ENCODE data around the gene PBX2. TPM values are rescaled to one million over a fixed set of nuclear protein-coding genes. Genes with fewer than 3 reads are reported as not detected.

The PBX2 gene
- total RNA-seq, 1 experiment from 2014 or later, result 176 TPM

- Mint-ChIP-seq H3K9me3 (no peaks in the 10 kb centered on the region; a peak in 1 of 5 replicates), H3K27me3 (ENCODE audit: low read depth) (peaks cover 6% of the 10 kb centered on the region; the same call in 1 of the 2 replicates), H3K4me3 (no peak overlapping the region), H3K36me3 (ENCODE audit: insufficient read depth in 1 of 3, low read depth in 3 of 3) (peaks cover 0 to 1% (median 0%) of the 10 kb centered on the region in 3 experiments; a peak in 1 of 7 replicates), H3K27ac (no peak overlapping the region), H3K4me1 (no peaks in the 10 kb centered on the region)
- Histone ChIP-seq H3K9ac (ENCODE audit: extremely low read depth, insufficient read length, low read length) (no peak overlapping the region), H4K5ac (ENCODE audit: insufficient read length, low read depth, low read length) (no peak overlapping the region), H3K23me2 (ENCODE audit: insufficient read length, low read depth, low read length, poor library complexity, severe bottlenecking) (peaks cover 3% of the 10 kb centered on the region), H2AFZ (ENCODE audit: low read length) (no peak overlapping the region), H3T11ph (ENCODE audit: low read length) (no peak overlapping the region), H3K18ac (ENCODE audit: insufficient read length, low read depth, low read length) (no peak overlapping the region), H4K20me1 (ENCODE audit: control insufficient read depth, insufficient read depth, insufficient read length) (no peaks in the 10 kb centered on the region), H4K91ac (ENCODE audit: insufficient read length, low read depth, low read length) (no peak overlapping the region), H4K8ac (replicated peaks; ENCODE audit: insufficient read length, low read depth, low read length) (no peak overlapping the region), H3K56ac (ENCODE audit: insufficient read length, low read depth, low read length) (no peak overlapping the region), H2AK5ac (ENCODE audit: insufficient read length, low read length) (no peak overlapping the region), H3K4me1 (ENCODE audit: insufficient read depth, low read length) (no peaks in the 10 kb centered on the region), H2BK120ac (ENCODE audit: low read depth, low read length, poor library complexity, severe bottlenecking) (no peak overlapping the region), H3K14ac (ENCODE audit: insufficient read depth, low read length) (no peak overlapping the region), H3K79me1 (ENCODE audit: insufficient read depth, low read depth, low read length, poor library complexity, severe bottlenecking) (no peaks in the 10 kb centered on the region), H2BK20ac (ENCODE audit: low read depth, low read length, poor library complexity, severe bottlenecking) (no peak overlapping the region), H2BK5ac (ENCODE audit: insufficient read length, low read length) (no peak overlapping the region), H2BK12ac (ENCODE audit: insufficient read length, low read depth, low read length) (no peak overlapping the region), H3K4ac (ENCODE audit: low read depth, low read length) (no peak overlapping the region), H3K9me3 (ENCODE audit: control insufficient read depth, low read depth, low read length) (no peaks in the 10 kb centered on the region), H2BK15ac (ENCODE audit: low read depth, low read length) (no peak overlapping the region), H3K27me3 (ENCODE audit: insufficient read depth, low read length) (no peaks in the 10 kb centered on the region), H3K4me2 (ENCODE audit: insufficient read depth, insufficient read length, low read length) (no peak overlapping the region), H3K23ac (ENCODE audit: insufficient read length, low read depth, low read length) (no peak overlapping the region), H3K27ac (ENCODE audit: insufficient read length, low read depth, low read length) (no peak overlapping the region), H3K79me2 (ENCODE audit: insufficient read depth, low read length) (no peaks in the 10 kb centered on the region)
- TF ChIP-seq CTCF (conservative IDR thresholded peaks at IDR 0.05), result no peak
- WGBS (ENCODE audit: extremely low coverage, insufficient read length, low lambda C conversion rate), result no CpG with 5 or more reads among the region's 3 CpGs
- DNase-seq, result no peak
Measured at GRCh38 chr6:32214126-32214525, 24.1 kb upstream of the PBX2 start.
